Measurements from ENCODE around the gene NPTN. TPM values are rescaled to one million over a fixed set of nuclear protein-coding genes. Genes with fewer than 3 reads are reported as not detected.
A peak's percentile ranks its signal among the peaks of the same experiment; 100 is the strongest.

Gene NPTN
- total RNA-seq, 1 donor from 2014 or later = 24.2 TPM

DNA sequence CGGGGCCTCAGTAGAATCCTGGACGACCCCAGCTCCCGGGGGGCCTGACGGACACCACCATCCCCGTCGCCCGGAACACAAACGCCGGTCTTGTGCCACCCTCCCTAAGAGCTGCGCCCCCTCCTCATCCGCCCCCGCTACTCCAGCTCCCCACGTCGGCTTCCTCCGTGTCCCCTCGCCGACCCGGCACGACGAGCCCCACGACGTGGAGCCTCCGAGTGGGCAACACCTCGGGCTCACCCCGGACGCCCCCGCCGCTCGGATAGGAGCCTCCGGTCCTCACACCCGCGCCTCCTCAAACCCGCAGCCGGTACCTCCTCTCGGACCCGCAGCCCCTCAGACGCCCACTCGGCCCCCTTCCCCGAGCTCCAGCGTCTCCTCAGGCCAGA, 525 bp downstream of the NPTN start:
- no peak for DNase-seq (ENCODE audit: low spot score)
- no peak for ATAC-seq

DNA sequence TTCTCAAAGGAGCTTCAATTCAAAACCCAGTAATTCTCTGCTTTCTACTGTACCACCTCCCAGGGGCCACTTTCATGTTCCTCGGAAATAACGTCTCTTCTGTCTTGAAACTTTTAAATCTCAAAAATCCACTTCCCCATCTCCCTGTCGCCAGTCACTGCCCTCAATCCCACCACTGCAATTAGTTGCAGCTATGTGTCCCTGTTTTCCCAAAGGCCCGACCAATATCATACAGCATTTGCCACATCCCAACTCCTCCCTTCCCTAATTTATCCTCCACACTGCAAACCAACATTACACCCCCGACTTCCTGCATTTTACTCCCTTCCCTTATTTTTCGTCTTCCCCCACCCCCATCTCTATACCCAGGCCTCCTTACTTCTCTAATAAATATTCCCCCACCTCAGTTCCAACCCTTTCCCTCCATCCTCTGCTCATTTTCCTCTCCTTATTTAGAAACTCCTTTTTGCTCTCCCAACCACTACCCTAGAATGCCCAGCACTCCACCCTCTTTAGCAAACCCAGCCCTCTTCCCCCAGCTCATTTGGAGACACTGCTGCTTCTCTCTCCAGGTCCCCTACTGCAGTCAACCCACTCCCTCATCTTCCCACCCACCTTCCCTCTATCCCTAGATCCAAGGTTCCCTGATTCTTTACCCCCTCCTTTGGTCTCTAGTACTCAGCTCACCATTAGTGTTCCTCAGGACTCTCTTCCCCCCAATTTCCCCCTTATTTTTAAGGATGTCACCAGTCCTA, 1.1 kb downstream of the NPTN start:
- no peak for DNase-seq (ENCODE audit: low spot score)
- peak; percentile 8 for ATAC-seq

DNA sequence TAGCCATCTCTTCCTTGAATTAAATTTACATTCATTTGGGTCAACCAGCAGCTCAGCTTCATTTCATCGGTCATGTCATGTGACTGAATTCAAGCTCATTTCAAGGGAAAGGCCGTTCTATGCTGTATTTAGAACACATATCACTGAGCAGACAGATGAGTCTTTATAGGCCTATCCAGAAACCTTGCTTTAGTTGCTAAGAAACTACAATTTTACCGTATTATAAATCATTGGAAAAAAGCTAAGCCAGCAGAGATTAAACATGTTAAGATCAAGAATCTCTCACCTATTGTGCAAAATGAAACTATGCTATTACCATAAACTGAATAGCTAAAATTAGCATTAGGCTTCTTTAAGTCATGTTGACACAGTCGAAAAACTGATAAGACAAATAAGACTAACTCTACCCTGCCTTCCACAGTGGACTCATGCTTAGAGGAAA, 2.2 kb downstream of the NPTN start:
- no peak for DNase-seq (ENCODE audit: low spot score)
- no peak for ATAC-seq

DNA sequence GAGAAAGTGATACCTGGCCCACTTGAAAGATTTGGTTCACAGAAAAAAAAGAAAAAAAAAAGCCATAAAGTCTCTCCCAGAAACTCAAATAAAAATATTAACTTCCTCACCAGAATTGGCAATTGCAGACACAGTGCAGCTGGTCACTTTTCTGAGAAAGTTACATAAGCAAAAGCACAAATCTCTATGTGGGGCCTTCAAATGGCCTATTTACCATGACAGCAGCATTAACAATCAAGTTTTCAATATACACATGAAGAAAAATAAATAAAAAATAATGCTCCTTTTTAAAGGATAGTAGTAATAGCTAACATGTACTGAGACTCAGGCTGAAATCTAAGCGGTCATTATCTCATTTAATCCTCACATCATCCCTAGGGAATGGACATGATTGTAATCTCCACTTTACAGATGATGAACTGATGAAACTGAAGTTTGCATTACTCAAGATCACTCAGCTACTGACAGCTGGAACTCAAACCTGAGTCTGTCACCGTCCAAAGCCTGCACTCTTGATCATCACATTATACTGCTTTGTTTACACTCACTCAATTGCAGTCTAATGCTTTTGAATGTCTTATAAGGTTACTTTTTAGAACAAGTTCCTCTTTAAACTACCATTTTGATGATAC, 3.3 kb downstream of the NPTN start:
- no peak for ATAC-seq

DNA sequence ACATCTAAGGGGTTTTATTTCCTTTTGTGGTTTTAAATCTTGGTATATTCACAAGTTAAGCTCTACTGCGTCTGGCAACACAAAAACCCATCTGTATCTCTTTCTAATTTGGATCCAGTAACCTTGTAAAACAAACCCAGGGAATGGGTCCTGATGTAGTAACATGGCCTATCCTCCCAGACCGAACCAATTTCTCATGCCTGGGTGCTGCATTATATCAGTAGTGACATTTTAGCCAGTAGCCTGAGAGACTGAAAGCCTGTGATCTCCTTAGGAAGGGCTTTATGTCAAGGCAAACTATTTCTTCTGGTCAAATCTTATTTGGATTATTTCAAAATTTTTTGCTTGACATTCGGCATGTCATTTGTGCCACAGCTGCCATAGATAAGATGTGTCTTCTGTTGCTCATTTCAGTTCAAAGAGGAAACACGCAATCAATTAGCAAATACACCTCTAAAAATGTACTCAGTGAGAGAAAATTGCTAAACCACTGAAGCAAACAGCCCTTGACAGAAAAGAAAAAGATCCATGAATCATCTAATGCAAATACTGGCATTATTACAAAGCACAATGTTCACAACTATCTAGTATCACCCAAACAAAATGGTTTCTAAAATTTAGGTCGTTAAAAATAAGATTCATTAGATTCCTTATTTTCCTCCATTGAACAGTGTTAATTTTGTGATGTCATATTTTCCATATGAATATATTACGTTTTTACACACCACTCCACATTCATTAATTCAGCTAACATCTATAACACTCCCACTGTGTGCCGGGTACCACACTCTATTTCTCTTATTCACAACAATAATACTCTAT, 4.0 kb downstream of the NPTN start:
- DNase-seq (ENCODE audit: low spot score) (no peak), ATAC-seq (no peak)

More for the DNA sequence above, 3.3 kb downstream of the NPTN start:
- DNase-seq (ENCODE audit: low spot score) = no peak

DNA sequence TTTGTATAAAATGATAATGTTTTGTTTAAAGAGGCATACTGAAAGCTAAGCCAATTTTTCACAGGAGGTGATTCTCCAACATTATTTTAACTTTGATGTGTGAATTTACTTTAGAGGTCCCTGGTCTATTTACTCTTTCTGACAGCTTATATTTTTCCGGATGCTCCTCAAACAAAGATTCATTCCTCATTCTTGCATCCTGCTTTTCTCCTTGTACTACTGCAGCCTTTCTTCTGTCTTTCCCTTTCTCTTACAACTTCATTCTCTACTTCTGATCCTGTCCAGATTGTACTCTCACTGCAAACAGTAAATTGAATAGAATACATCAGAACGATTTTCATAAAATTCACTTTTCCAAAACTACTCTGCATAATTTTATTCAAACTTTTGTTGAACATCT, 5.1 kb downstream of the NPTN start:
- ATAC-seq = no peak

DNA sequence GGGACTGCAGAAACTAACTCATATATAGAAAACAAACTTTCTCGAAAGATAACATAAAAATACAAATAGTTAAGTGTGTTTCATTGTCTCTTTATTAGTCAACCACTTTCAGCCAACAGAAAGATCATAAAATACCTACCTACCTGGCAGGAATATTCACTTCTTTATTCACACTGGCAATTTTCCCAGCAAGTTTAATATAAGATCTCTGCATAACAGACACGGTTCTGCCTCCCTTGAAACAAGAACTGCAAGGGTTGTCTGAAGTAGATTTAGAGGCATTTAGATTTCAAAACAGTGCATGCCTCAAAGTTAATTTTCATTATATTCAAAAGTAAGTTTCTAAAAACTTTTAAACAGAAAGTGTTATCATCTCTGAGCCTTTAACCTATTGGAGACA, 7.1 kb downstream of the NPTN start:
- no peak for DNase-seq (ENCODE audit: low spot score)
- ATAC-seq = no peak

More for the DNA sequence above, 5.1 kb downstream of the NPTN start:
- DNase-seq (ENCODE audit: low spot score) = no peak

DNA sequence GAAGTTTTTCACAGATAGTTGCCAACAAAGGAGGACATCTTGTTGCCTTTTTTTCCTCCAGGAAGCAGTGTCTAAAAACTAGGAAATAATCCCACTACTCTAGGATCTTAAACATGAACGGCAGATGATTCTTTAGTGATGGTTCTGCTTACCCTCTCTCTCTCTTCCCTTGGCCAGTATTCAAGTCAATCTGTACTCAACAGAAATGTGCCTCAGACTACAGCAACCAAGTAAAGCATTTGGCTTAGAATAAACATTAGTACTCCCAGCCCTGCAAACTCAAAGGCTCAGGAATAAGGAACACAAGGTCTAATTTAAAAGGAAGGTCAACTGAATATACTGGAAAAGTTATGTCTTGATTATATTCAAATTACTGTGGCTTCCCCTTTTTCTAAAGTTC, 8.7 kb downstream of the NPTN start:
- DNase-seq (ENCODE audit: low spot score) = no peak
- ATAC-seq = no peak

DNA sequence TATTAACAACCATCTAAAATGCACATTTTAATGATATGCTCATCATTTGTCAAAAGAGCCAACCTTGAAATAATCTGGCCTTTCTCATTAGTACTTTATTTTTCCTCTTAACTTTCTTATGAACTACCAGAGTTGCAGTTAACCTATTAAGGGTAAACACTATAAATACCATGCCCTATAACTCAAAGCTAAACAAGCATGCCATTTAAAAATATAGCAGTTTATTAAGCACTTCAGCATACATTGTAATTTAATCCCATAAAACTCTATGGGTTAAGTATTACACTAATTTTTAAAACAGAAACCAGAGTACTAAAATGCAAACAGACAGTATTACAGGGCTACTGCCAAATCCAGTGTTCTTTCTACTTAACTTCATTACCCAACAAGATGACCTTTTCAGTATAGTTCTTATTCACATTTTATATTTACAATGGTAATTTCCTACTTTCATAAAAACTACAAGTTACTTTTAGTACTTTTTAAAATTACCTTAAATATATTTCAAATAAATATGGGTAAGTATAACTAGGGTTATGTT, 11.8 kb downstream of the NPTN start:
- DNase-seq (ENCODE audit: low spot score) (no peak), ATAC-seq (peak; percentile 70)

DNA sequence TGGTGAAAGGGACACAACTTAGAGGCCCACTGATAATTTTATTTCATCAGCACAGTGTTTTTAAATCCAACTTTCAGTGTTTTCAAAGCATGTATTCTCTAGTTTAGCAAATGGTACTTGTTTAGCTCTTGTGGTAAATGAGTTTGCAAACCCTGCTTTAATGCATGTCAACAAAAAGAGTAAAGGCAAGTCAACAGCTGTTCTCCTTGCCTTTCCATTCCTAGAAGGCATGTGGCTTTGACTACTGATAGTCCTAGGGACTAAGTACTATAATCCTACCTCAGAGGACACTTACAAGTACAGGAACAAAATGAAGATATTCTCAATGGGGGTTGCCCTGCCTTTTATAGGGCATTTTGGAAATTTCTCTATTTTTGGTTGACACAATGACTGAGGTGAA, 13.1 kb downstream of the NPTN start:
- DNase-seq (ENCODE audit: low spot score) (no peak), ATAC-seq (no peak)

DNA sequence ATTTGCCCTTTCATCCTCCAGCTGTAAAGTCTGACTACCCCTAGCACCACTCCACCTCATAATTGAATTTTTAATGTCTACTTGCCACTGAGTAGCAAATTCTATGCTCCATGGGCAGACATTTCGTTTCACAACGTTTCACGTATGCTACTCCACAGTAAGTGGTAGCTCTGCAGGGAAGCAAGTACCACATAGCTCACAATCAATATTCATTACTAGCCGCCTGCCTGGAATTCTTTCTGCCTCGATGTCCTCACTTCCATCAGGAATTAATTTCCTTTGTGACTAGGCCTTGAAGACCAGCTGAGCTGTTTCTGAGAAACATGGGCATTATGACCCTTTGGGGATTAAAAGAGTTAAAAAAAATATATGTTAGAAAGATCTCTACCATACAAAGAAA, 15.3 kb downstream of the NPTN start:
- DNase-seq (ENCODE audit: low spot score) (no peak), ATAC-seq (no peak)

DNA sequence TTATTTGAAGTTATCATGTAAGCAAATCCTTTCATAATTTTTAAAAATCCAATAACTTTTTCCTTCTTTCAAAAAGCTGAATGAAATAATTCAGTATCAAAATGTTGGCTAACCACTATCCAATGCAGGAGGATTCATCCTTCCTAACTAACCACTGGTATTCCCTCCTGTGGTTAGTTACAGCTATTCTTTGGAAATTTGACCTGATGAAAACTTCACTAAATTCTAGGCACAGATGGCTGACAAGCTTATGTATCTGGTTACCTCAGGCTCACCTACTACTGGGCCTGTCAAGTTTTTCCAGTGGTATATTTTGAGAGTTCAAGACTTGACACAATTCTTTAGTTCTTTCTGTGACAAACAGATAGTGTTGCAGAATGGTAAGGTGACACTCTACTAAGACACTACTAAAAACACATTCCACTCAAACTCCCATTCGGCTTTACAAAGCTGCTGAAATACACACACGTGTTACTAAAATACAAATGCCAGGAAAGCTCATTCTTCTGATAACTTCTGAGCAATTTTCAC, 15.8 kb downstream of the NPTN start:
- DNase-seq (ENCODE audit: low spot score) (no peak), ATAC-seq (no peak)

DNA sequence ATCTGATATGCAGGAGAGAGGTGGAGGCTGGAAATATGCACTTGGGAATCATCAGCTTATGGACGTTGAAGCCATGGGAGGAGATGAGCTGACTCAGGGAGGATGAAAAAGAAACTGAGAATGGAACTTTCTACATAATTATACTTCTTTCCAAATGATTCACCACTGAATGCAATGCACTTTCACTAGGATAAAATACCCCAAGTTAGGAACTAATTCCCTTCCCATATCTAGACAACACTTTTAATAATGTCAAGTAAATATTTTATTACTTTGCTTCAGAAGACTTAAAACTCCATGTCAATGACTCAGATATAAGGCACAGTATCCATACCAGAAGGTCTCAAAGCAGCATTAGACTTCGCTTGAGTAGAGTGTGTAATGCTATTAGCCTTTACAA, 24.2 kb downstream of the NPTN start:
- ATAC-seq (no peak), DNase-seq (ENCODE audit: low spot score) (no peak)

DNA sequence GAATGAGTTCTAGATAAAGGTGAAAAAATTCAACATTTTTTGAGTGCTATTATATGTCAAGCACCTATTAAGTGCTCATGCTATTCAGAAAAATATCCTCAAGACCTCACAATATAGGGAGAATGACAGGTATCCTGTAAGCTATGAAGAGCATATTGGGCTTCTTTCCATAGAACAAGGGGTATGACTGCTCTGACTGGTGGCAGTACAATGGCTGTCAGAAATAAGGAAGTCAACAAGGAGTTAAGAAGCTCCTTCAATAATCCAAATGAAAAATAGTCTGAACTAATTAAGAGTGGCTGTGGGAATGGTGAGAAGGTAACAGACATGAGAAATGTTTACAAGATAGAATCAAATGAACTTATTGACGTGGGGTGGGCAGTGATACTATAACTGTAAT, 24.7 kb downstream of the NPTN start:
- no peak for DNase-seq (ENCODE audit: low spot score)
- ATAC-seq = no peak

DNA sequence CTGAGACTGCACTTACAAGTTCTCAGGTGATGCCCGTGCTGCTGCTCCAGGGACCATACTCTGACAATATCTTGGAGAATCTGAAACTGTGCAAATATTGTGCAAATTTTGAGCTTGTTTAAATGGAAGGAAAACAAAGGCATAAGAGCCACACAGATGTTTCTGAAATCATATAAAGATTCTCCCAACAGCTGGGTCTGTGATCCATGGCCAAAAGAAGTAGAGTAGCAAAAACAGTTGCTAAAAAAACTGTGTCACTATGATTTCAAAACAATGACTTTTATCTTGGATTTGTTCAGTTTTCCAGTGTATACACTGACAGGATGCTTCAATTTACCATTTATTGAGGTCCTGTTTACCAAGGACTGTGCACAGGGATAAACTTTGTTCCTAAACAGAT, 25.3 kb downstream of the NPTN start:
- ATAC-seq (no peak), DNase-seq (ENCODE audit: low spot score) (no peak)

DNA sequence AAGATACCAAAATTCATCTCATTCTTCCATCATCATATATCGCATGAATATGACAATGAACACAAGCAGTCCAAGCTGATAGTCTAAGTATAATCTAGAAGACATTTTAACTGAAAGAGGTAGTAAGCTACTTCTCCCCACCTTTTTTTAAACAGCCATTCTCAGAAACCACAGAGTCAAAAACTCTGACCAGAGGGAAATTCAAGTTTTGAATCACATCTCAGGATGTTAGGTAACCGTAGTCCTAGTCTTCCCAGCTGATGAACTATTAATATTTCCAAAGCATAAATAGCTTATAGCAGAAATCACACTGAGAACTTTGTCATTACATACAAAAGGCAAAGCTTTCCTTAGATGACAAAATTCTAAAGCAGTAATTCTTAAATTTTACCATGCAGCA, 25.8 kb downstream of the NPTN start:
- DNase-seq (ENCODE audit: low spot score) = no peak
- ATAC-seq = no peak

DNA sequence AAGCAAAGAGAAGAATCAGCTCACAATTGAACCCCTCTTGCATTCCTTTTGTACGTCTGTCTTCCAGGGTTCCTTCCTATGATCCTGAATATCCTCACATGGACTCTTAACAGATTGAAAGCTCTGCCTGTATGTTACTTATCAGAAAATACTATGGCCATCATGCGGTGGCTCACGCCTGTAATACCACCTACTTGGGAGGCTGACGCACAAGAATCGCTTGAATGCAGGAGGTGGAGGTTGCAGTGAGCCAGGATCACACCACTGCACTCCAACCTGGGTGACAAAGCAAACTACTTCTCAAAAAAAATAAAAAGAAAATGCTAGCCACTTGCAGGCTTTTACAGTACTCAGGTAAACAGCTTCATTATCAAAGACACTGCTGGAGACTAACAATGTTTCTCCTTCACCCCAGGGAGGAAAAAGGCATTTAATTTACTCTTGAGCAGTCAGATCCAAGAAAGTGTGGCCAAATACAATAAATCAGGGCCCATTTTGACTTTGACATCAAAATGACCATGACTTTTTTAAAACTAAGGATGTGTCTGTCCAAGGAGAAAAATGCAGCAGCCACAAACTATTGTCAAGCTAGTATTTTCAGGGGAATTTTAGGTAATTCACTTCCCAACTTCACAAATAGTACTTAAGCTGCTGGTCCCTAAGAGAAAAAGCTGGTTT, 27.3 kb downstream of the NPTN start:
- DNase-seq (ENCODE audit: low spot score) (no peak), ATAC-seq (no peak)

DNA sequence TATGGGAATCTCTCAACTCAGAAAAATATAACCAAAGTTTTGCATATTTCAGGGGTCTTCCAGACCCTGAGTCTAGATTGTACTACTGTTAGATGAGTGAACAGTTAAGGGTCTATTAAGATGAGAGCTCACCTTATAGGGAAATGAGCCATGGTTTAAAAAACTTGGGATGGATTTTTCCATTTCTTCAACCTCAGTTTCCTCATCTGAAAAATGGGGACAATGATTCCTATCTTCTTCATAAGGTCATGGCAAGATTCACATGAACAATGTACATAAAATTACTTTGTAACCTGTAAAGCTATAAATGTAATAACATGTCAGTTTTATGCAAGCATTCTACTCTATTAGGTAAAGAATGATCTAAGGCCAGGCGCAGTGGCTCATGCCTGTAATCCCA, 28.7 kb downstream of the NPTN start:
- DNase-seq (ENCODE audit: low spot score) (no peak), ATAC-seq (no peak)

DNA sequence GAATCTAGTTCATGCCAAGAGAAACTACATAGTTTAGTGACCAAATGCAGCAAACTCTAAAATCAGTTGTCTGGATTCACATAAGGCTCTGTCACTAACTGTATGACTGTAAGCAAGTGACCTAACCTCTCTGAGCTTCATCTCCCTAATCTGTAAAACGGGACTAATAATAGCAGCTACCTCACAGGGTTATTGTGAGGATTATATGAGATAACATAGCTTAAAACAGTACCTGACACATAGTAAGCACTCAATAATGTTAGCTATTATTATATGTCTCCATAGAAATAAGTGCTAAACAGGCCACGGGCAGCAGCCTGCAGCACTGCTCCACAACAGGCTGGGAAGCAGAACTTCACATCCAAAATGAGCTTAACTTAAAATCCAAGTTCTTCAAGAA, 30.2 kb downstream of the NPTN start:
- no peak for DNase-seq (ENCODE audit: low spot score)
- ATAC-seq = no peak

DNA sequence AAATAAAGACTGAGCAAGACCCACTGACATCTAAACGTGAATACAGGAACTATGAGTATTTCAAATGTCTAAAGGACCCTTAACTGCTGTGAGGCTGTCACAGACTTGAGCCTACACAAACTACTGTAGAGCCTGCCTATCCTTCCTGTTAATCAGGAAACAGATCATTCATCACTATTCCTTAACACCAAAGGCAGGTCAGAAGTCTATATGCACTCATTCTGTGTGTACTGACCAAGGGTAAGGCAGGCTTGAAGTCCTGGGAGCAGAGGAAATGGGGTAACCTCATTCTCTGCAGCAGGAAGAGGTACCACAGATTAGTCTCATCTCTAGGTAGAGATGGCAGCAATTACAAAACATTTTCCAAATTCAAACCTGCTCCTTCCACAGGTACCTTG, 30.7 kb downstream of the NPTN start:
- DNase-seq (ENCODE audit: low spot score) = no peak
- ATAC-seq = peak; percentile 29

All from left lobe of liver (tissue), 2 donors.